Measurements from ENCODE around the gene RO60.

DNA sequence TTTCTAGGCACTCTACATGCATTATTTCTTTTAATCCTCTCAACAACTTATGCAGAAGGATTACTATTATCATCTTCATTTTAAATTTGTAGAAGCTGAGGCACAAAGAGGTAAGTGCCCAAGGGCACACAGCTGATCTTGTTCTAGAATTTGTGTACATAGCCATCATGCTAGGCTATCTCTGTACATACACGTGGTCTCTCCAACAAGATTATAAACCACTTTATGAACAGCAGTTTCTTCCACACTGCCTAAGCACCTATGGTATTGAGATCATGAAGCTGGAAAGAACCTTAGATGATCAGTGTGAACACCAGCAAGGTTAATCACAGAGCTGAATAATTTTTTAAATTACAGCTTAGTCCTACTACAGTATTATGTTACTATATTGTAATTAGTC is 29.1 kb upstream of the RO60 start:
- TF ChIP-seq, protein P1, sequence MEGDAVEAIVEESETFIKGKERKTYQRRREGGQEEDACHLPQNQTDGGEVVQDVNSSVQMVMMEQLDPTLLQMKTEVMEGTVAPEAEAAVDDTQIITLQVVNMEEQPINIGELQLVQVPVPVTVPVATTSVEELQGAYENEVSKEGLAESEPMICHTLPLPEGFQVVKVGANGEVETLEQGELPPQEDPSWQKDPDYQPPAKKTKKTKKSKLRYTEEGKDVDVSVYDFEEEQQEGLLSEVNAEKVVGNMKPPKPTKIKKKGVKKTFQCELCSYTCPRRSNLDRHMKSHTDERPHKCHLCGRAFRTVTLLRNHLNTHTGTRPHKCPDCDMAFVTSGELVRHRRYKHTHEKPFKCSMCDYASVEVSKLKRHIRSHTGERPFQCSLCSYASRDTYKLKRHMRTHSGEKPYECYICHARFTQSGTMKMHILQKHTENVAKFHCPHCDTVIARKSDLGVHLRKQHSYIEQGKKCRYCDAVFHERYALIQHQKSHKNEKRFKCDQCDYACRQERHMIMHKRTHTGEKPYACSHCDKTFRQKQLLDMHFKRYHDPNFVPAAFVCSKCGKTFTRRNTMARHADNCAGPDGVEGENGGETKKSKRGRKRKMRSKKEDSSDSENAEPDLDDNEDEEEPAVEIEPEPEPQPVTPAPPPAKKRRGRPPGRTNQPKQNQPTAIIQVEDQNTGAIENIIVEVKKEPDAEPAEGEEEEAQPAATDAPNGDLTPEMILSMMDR (IDR thresholded peaks at IDR 0.05), result no peak
- no peak for TF ChIP-seq POLR2A (IDR thresholded peaks at IDR 0.05)

Measured in lower leg skin (tissue), 3 donors.